Measurements from ENCODE around the gene ORMDL2. TPM values are rescaled to one million over a fixed set of nuclear protein-coding genes. Genes with fewer than 3 reads are reported as not detected.

The ORMDL2 gene
- 10 to 100 TPM; 29.5 to 33.5 TPM for total RNA-seq

GRCh38 chr12:55817345-55818139 lies at the start of gene ORMDL2, which contains the start of gene SARNP:
Gene ORMDL2 (plus strand): TSS chr12:55818041. CDS start chr12:55819000, 959 bp downstream.
Gene SARNP (minus strand): TSS chr12:55817724. CDS start chr12:55817701, 23 bp downstream.
- ATAC-seq (replicated peaks in 1 of 2): peak; percentile 96 to 97
- no peak within 1 kb of the TSS for H3K4me3 Mint-ChIP-seq
- DNase-seq: peak; percentile 94 to 98
- no peaks in the 10 kb centered on the region for H3K9me3 Mint-ChIP-seq
- peaks cover 46% of the 10 kb centered on the region for H3K4me1 Mint-ChIP-seq (ENCODE audit: low read depth)
- H3K36me3 Mint-ChIP-seq (ENCODE audit: insufficient read depth in 2 of 2): peaks cover 9 to 17% of the 10 kb centered on the region in 2 donors
- H3K27me3 Mint-ChIP-seq (ENCODE audit: low read depth): no peaks in the 10 kb centered on the region
- H3K27ac Mint-ChIP-seq: no peak within 1 kb of the TSS

- no peak overlapping the region for H3K4me3 Mint-ChIP-seq
- no peaks in the 10 kb centered on the region for H3K9me3 Mint-ChIP-seq
- H3K27me3 Mint-ChIP-seq (ENCODE audit: low read depth): no peaks in the 10 kb centered on the region
- peak overlapping the region; percentile 12 for H3K27ac Mint-ChIP-seq
- DNase-seq (no peak), ATAC-seq (replicated peaks in 1 of 2) (no peak)
- H3K4me1 Mint-ChIP-seq (ENCODE audit: low read depth): peaks cover 6% of the 10 kb centered on the region
- H3K36me3 Mint-ChIP-seq (ENCODE audit: insufficient read depth in 2 of 2): peaks cover 3 to 17% of the 10 kb centered on the region in 2 donors
Observed at GRCh38 chr12:55771736-55772135, 46.1 kb upstream of the ORMDL2 start.

- Mint-ChIP-seq H3K27me3 (ENCODE audit: low read depth) (no peaks in the 10 kb centered on the region), H3K27ac (no peak overlapping the region), H3K4me1 (ENCODE audit: low read depth) (peaks cover 4% of the 10 kb centered on the region), H3K4me3 (no peak overlapping the region), H3K36me3 (ENCODE audit: insufficient read depth in 2 of 2) (peaks cover 0 to 16% of the 10 kb centered on the region in 2 donors), H3K9me3 (no peaks in the 10 kb centered on the region)
- ATAC-seq (replicated peaks in 1 of 2) (no peak), DNase-seq (no peak)
Observed at GRCh38 chr12:55777856-55778255, 40.0 kb upstream of the ORMDL2 start.

- H3K36me3 Mint-ChIP-seq (ENCODE audit: insufficient read depth in 2 of 2): peaks cover 0 to 25% of the 10 kb centered on the region in 2 donors
- H3K4me1 Mint-ChIP-seq (ENCODE audit: low read depth): peaks cover 4% of the 10 kb centered on the region
- no peaks in the 10 kb centered on the region for H3K9me3 Mint-ChIP-seq
- DNase-seq (no peak), ATAC-seq (replicated peaks in 1 of 2) (no peak)
- H3K27ac Mint-ChIP-seq: no peak overlapping the region
- H3K4me3 Mint-ChIP-seq: no peak overlapping the region
- no peaks in the 10 kb centered on the region for H3K27me3 Mint-ChIP-seq (ENCODE audit: low read depth)
Observed at GRCh38 chr12:55780685-55781084, 37.2 kb upstream of the ORMDL2 start.

- no peak for ATAC-seq (replicated peaks in 1 of 2)
Observed at GRCh38 chr12:55788546-55788945, 29.3 kb upstream of the ORMDL2 start.

GRCh38 chr12:55789171-55789570 lies 28.7 kb upstream of the ORMDL2 start:
- Mint-ChIP-seq H3K4me1 (ENCODE audit: low read depth) (no peaks in the 10 kb centered on the region), H3K36me3 (ENCODE audit: insufficient read depth in 2 of 2) (peaks cover 2 to 31% of the 10 kb centered on the region in 2 donors), H3K4me3 (no peak overlapping the region), H3K27me3 (ENCODE audit: low read depth) (no peaks in the 10 kb centered on the region), H3K27ac (no peak overlapping the region), H3K9me3 (no peaks in the 10 kb centered on the region)
- ATAC-seq (replicated peaks in 1 of 2) (no peak), DNase-seq (no peak)

More at GRCh38 chr12:55788546-55788945, 29.3 kb upstream of the ORMDL2 start:
- Mint-ChIP-seq H3K27me3 (ENCODE audit: low read depth) (no peaks in the 10 kb centered on the region), H3K4me1 (ENCODE audit: low read depth) (no peaks in the 10 kb centered on the region), H3K36me3 (ENCODE audit: insufficient read depth in 2 of 2) (peaks cover 2 to 32% of the 10 kb centered on the region in 2 donors), H3K4me3 (no peak overlapping the region), H3K9me3 (no peaks in the 10 kb centered on the region), H3K27ac (no peak overlapping the region)
- DNase-seq: no peak

GRCh38 chr12:55789893-55790292 lies 27.9 kb upstream of the ORMDL2 start:
- H3K36me3 Mint-ChIP-seq (ENCODE audit: insufficient read depth in 2 of 2): peaks cover 5 to 33% of the 10 kb centered on the region in 2 donors
- no peaks in the 10 kb centered on the region for H3K4me1 Mint-ChIP-seq (ENCODE audit: low read depth)
- DNase-seq (no peak), ATAC-seq (replicated peaks in 1 of 2) (no peak)
- H3K9me3 Mint-ChIP-seq: no peaks in the 10 kb centered on the region
- no peak overlapping the region for H3K27ac Mint-ChIP-seq
- H3K4me3 Mint-ChIP-seq: no peak overlapping the region
- no peaks in the 10 kb centered on the region for H3K27me3 Mint-ChIP-seq (ENCODE audit: low read depth)

- H3K4me3 Mint-ChIP-seq: no peak overlapping the region
- peaks cover 3 to 38% of the 10 kb centered on the region in 2 donors for H3K36me3 Mint-ChIP-seq (ENCODE audit: insufficient read depth in 2 of 2)
- H3K9me3 Mint-ChIP-seq: no peaks in the 10 kb centered on the region
- no peaks in the 10 kb centered on the region for H3K27me3 Mint-ChIP-seq (ENCODE audit: low read depth)
- H3K27ac Mint-ChIP-seq: peak overlapping the region; percentile 9
- DNase-seq (no peak), ATAC-seq (replicated peaks in 1 of 2) (peak; percentile 44 to 58)
- H3K4me1 Mint-ChIP-seq (ENCODE audit: low read depth): peaks cover 18% of the 10 kb centered on the region
Observed at GRCh38 chr12:55795950-55796349, 21.9 kb upstream of the ORMDL2 start.

GRCh38 chr12:55797068-55797467 lies 20.8 kb upstream of the ORMDL2 start:
- no peak overlapping the region for H3K4me3 Mint-ChIP-seq
- H3K4me1 Mint-ChIP-seq (ENCODE audit: low read depth): peaks cover 18% of the 10 kb centered on the region
- H3K27me3 Mint-ChIP-seq (ENCODE audit: low read depth): no peaks in the 10 kb centered on the region
- peak; percentile 7 to 8 for DNase-seq
- H3K36me3 Mint-ChIP-seq (ENCODE audit: insufficient read depth in 2 of 2): peaks cover 3 to 35% of the 10 kb centered on the region in 2 donors
- H3K27ac Mint-ChIP-seq: no peak overlapping the region
- ATAC-seq (replicated peaks in 1 of 2): no peak
- H3K9me3 Mint-ChIP-seq: no peaks in the 10 kb centered on the region

- peaks cover 3 to 35% of the 10 kb centered on the region in 2 donors for H3K36me3 Mint-ChIP-seq (ENCODE audit: insufficient read depth in 2 of 2)
- DNase-seq: no peak
- peak overlapping the region; percentile 72 for H3K27ac Mint-ChIP-seq
- peaks cover 18% of the 10 kb centered on the region for H3K4me1 Mint-ChIP-seq (ENCODE audit: low read depth)
- ATAC-seq (replicated peaks in 1 of 2): no peak
- no peaks in the 10 kb centered on the region for H3K27me3 Mint-ChIP-seq (ENCODE audit: low read depth)
- no peaks in the 10 kb centered on the region for H3K9me3 Mint-ChIP-seq
- H3K4me3 Mint-ChIP-seq: no peak overlapping the region
Observed at GRCh38 chr12:55797550-55797949, 20.3 kb upstream of the ORMDL2 start.

GRCh38 chr12:55806982-55807381 lies 10.9 kb upstream of the ORMDL2 start:
- DNase-seq (no peak), ATAC-seq (replicated peaks in 1 of 2) (no peak)
- H3K27me3 Mint-ChIP-seq (ENCODE audit: low read depth): no peaks in the 10 kb centered on the region
- peaks cover 25% of the 10 kb centered on the region for H3K4me1 Mint-ChIP-seq (ENCODE audit: low read depth)
- no peaks in the 10 kb centered on the region for H3K9me3 Mint-ChIP-seq
- no peak overlapping the region for H3K4me3 Mint-ChIP-seq
- peaks cover 1 to 23% of the 10 kb centered on the region in 2 donors for H3K36me3 Mint-ChIP-seq (ENCODE audit: insufficient read depth in 2 of 2)
- no peak overlapping the region for H3K27ac Mint-ChIP-seq

- Mint-ChIP-seq H3K9me3 (no peaks in the 10 kb centered on the region), H3K27me3 (ENCODE audit: low read depth) (no peaks in the 10 kb centered on the region), H3K27ac (no peak overlapping the region), H3K4me1 (ENCODE audit: low read depth) (peaks cover 40% of the 10 kb centered on the region), H3K4me3 (no peak overlapping the region), H3K36me3 (ENCODE audit: insufficient read depth in 2 of 2) (peaks cover 7 to 21% of the 10 kb centered on the region in 2 donors)
- ATAC-seq (replicated peaks in 1 of 2): no peak
- no peak for DNase-seq
Observed at GRCh38 chr12:55809274-55809673, 8.6 kb upstream of the ORMDL2 start.

- no peaks in the 10 kb centered on the region for H3K9me3 Mint-ChIP-seq
- no peaks in the 10 kb centered on the region for H3K27me3 Mint-ChIP-seq (ENCODE audit: low read depth)
- H3K27ac Mint-ChIP-seq: peak overlapping the region; percentile 56
- H3K4me3 Mint-ChIP-seq: no peak overlapping the region
- ATAC-seq (replicated peaks in 1 of 2) (no peak), DNase-seq (no peak)
- H3K36me3 Mint-ChIP-seq (ENCODE audit: insufficient read depth in 2 of 2): peaks cover 9 to 18% of the 10 kb centered on the region in 2 donors
- peaks cover 52% of the 10 kb centered on the region for H3K4me1 Mint-ChIP-seq (ENCODE audit: low read depth)
Observed at GRCh38 chr12:55812088-55812487, 5.8 kb upstream of the ORMDL2 start.
